Measurements from ENCODE around the gene OTOP3. TPM values are rescaled to one million over a fixed set of nuclear protein-coding genes. Genes with fewer than 3 reads are reported as not detected.

The OTOP3 gene
- polyA plus RNA-seq, 1 donor (not counting 4 experiments of a cell fraction or from before 2014, with no cell fraction given) = 0.03 TPM

- H3K36me3 ChIP-seq (ENCODE audit: control insufficient read depth in 2 of 2, extremely low read depth in 1 of 2, insufficient read depth in 2 of 2, low read length in 2 of 2) = no peaks in the 10 kb centered on the region
- no peak overlapping the region for H2AFZ ChIP-seq (ENCODE audit: control insufficient read depth, low read length)
- no peak overlapping the region for H3K4me3 ChIP-seq (ENCODE audit: control insufficient read depth in 2 of 3, extremely low read depth in 1 of 3, insufficient read depth in 2 of 3, low read depth in 1 of 3, low read length in 3 of 3)
- no peak overlapping the region for H3K27ac ChIP-seq (ENCODE audit: control insufficient read depth, insufficient read depth, low read length)
- peaks cover 5% of the 10 kb centered on the region for H3K27me3 ChIP-seq (ENCODE audit: control insufficient read depth, extremely low read depth, insufficient read depth, low read length)
- DNase-seq (ENCODE audit: low read depth, low spot score) (no peak), FAIRE-seq (no peak)
- no peaks in the 10 kb centered on the region for H4K20me1 ChIP-seq (ENCODE audit: control insufficient read depth, extremely low read depth, insufficient read depth, low read length)
- dilution Hi-C loops (cut with MboI; ENCODE audit: extremely low pct_ligation_motif_present, low sequenced_read_pairs) = no loop called here
- H3K79me2 ChIP-seq (ENCODE audit: control insufficient read depth, insufficient read depth, low read length) = no peaks in the 10 kb centered on the region
- no peaks in the 10 kb centered on the region for H3K9me1 ChIP-seq (ENCODE audit: control insufficient read depth, extremely low read depth, insufficient read depth, low read length)
- H3K4me2 ChIP-seq (ENCODE audit: control insufficient read depth, extremely low read depth, insufficient read depth, low read depth, low read length) = no peak overlapping the region
- TF ChIP-seq CTCF (optimal IDR thresholded peaks at IDR 0.05 in 1 of 3, IDR thresholded peaks at IDR 0.05 in 1 of 3, conservative IDR thresholded peaks at IDR 0.05 in 1 of 3; ENCODE audit: extremely low read depth in 1 of 3, insufficient read depth in 2 of 3, low read length in 3 of 3) (no peak), EZH2 (IDR thresholded peaks at IDR 0.05; ENCODE audit: low read length) (no peak)
- no peak overlapping the region for H3K9ac ChIP-seq (ENCODE audit: control insufficient read depth, extremely low read depth, insufficient read depth, low read length)
- no peaks in the 10 kb centered on the region for H3K9me3 ChIP-seq (ENCODE audit: control insufficient read depth, low read depth, low read length)
- H3K4me1 ChIP-seq (ENCODE audit: control insufficient read depth, extremely low read depth, insufficient read depth, low read length) = peaks cover 17% of the 10 kb centered on the region
These were observed 43.9 kb downstream of the OTOP3 start for GRCh38 chr17:74979408-74980146.

GRCh38 chr17:74981318-74981978 lies 45.8 kb downstream of the OTOP3 start:
- Histone ChIP-seq H3K9ac (ENCODE audit: control insufficient read depth, extremely low read depth, insufficient read depth, low read length) (peak overlapping the region; percentile 46), H3K4me1 (ENCODE audit: control insufficient read depth, extremely low read depth, insufficient read depth, low read length) (peaks cover 17% of the 10 kb centered on the region), H3K4me3 (ENCODE audit: control insufficient read depth in 2 of 3, extremely low read depth in 1 of 3, insufficient read depth in 2 of 3, low read depth in 1 of 3, low read length in 3 of 3) (peak overlapping the region; percentile 42 to 78 (median 49)), H3K4me2 (ENCODE audit: control insufficient read depth, extremely low read depth, insufficient read depth, low read depth, low read length) (peak overlapping the region; percentile 95), H3K9me1 (ENCODE audit: control insufficient read depth, extremely low read depth, insufficient read depth, low read length) (no peaks in the 10 kb centered on the region), H3K27me3 (ENCODE audit: control insufficient read depth, extremely low read depth, insufficient read depth, low read length) (no peaks in the 10 kb centered on the region), H2AFZ (ENCODE audit: control insufficient read depth, low read length) (peak overlapping the region; percentile 84), H3K9me3 (ENCODE audit: control insufficient read depth, low read depth, low read length) (no peaks in the 10 kb centered on the region), H4K20me1 (ENCODE audit: control insufficient read depth, extremely low read depth, insufficient read depth, low read length) (no peaks in the 10 kb centered on the region), H3K79me2 (ENCODE audit: control insufficient read depth, insufficient read depth, low read length) (no peaks in the 10 kb centered on the region), H3K36me3 (ENCODE audit: control insufficient read depth in 2 of 2, extremely low read depth in 1 of 2, insufficient read depth in 2 of 2, low read length in 2 of 2) (no peaks in the 10 kb centered on the region), H3K27ac (ENCODE audit: control insufficient read depth, insufficient read depth, low read length) (no peak overlapping the region)
- DNase-seq (ENCODE audit: low read depth, low spot score) = no peak
- no peak for TF ChIP-seq CTCF (optimal IDR thresholded peaks at IDR 0.05 in 1 of 3, IDR thresholded peaks at IDR 0.05 in 1 of 3, conservative IDR thresholded peaks at IDR 0.05 in 1 of 3; ENCODE audit: extremely low read depth in 1 of 3, insufficient read depth in 2 of 3, low read length in 3 of 3)
- no peak for TF ChIP-seq EZH2 (IDR thresholded peaks at IDR 0.05; ENCODE audit: low read length)
- dilution Hi-C loops (cut with MboI; ENCODE audit: extremely low pct_ligation_motif_present, low sequenced_read_pairs) = no loop called here
- no peak for FAIRE-seq
